GM12878 (cell line): ENCODE results near the gene PRRG4. TPM values are rescaled to one million over a fixed set of nuclear protein-coding genes. Genes with fewer than 3 reads are reported as not detected.
"Not testable (repeated sequence)": the region's sequence is repeated elsewhere in the genome, so short reads cannot be mapped to it uniquely, and the experiment has no call there.

Experiments
- ATAC-seq: fragments of 200-7000 bp; cut with Tn5 transposase; 3 replicates; pipeline ENCODE4 v1.9.1; 2020; ENCODE audit warnings: mild to moderate bottlenecking, moderate library complexity
- BruUV-seq: library from RNA; stranded (reverse); fragments of 400-500 nt; replicated peaks from 2 replicates; lab custom pipeline; 2021; lab: Mats Ljungman, UMichigan
- CTCF ChIA-PET: fragments of 300-600 bp; sonication (Branson Sonifier 250); formaldehyde crosslinking; extraction: SDS; loops from one replicate; lab custom pipeline; 2021; ENCODE audit warnings: inconsistent platforms; lab: Yijun Ruan, JAX
- POLR2A ChIA-PET: fragments of 350-600 bp; formaldehyde crosslinking; extraction: SDS; loops from one replicate; lab custom pipeline; 2021; ENCODE audit warnings: inconsistent platforms; lab: Charles Lee
- RAD21 ChIA-PET: fragments of 300-600 bp; sonication (Branson Sonifier 250); formaldehyde crosslinking; loops from one replicate; lab custom pipeline; 2023; ENCODE audit warnings: antibody characterized with exemption; ENCODE audit not compliant: unreplicated experiment; lab: Charles Lee
- SMC1A ChIA-PET: fragments of 300-600 bp; sonication (Branson Sonifier 250); formaldehyde crosslinking; loops from one replicate; lab custom pipeline; 2023; ENCODE audit not compliant: unreplicated experiment, uncharacterized antibody; lab: Charles Lee
- DNase-seq: peaks from one replicate; pipeline ENCODE4 v3.0.0-alpha.2; 2011; ENCODE audit warnings: low read depth, low spot score
- FAIRE-seq: peaks from 3 replicates; lab custom pipeline; 2011; peaks lifted over from hg19 to GRCh38; lab: Jason Lieb, UNC
- H2AFZ ChIP-seq: 2 replicates; pipeline ENCODE4 v1.6.0; 2011; ENCODE audit warnings: low read depth, low read length, control low read depth; ENCODE audit not compliant: control insufficient read depth
- H3K27ac ChIP-seq: 2 replicates; pipeline ENCODE4 v1.5.1; 2011; ENCODE audit warnings: control low read depth; ENCODE audit not compliant: control insufficient read depth, insufficient read depth
- H3K27me3 ChIP-seq, 2 experiments: replicated peaks in 1 of 2; 2 replicates each; pipeline versions ENCODE4 v1.6.0 to v1.6.1; 2011; ENCODE audit warnings: low read length in 1 of 2; ENCODE audit not compliant: control insufficient read depth in 2 of 2, insufficient read depth in 2 of 2
- H3K36me3 ChIP-seq, 2 experiments: 2 replicates each; pipeline ENCODE4 v1.5.1; 2011; ENCODE audit warnings: low read length in 1 of 2; ENCODE audit not compliant: control insufficient read depth in 2 of 2, insufficient read depth in 2 of 2
- H3K4me1 ChIP-seq: 2 replicates; pipeline ENCODE4 v1.6.1; 2011; ENCODE audit warnings: mild to moderate bottlenecking, low read length, moderate library complexity, mixed read lengths; ENCODE audit not compliant: control insufficient read depth, insufficient read depth
- H3K4me2 ChIP-seq: 2 replicates; pipeline ENCODE4 v1.6.0; 2011; ENCODE audit warnings: control low read depth; ENCODE audit not compliant: control insufficient read depth, insufficient read depth
- H3K4me3 ChIP-seq: fragments of 200-600 bp; sonication (generic); 2 replicates; pipeline ENCODE4 v1.5.1; 2016
- H3K79me2 ChIP-seq: 2 replicates; pipeline ENCODE4 v1.6.0; 2011; ENCODE audit warnings: low read length; ENCODE audit not compliant: control insufficient read depth, insufficient read depth
- H3K9ac ChIP-seq: 2 replicates; pipeline ENCODE4 v1.8.0; 2011; ENCODE audit warnings: low read length, control low read depth, mixed read lengths; ENCODE audit not compliant: control insufficient read depth, insufficient read depth
- H3K9me3 ChIP-seq: replicated peaks from 3 replicates; pipeline ENCODE4 v1.5.1; 2011; ENCODE audit warnings: mild to moderate bottlenecking, low read length; ENCODE audit not compliant: control insufficient read depth, insufficient read depth
- H4K20me1 ChIP-seq: 2 replicates; pipeline ENCODE4 v1.6.0; 2011; ENCODE audit not compliant: control insufficient read depth, insufficient read depth
- LARP7 ChIP-seq: fragments of 450-650 bp; IDR thresholded peaks from 2 replicates; pipeline ENCODE4 v1.6.1; 2017; ENCODE audit warnings: mild to moderate bottlenecking
- MYB ChIP-seq: fragments of 150-350 bp; IDR thresholded peaks from 2 replicates; pipeline ENCODE4 v1.6.1; 2014; ENCODE audit warnings: mild to moderate bottlenecking, low read depth, low read length, borderline replicate concordance
- NFYB ChIP-seq: IDR thresholded peaks from 2 replicates; pipeline ENCODE4 v1.6.1; 2011; ENCODE audit warnings: low read depth, mild to moderate bottlenecking, low read length, improper control_type of control experiment, moderate library complexity; ENCODE audit not compliant: insufficient read depth
- NR2C2 ChIP-seq: IDR thresholded peaks from 2 replicates; pipeline ENCODE4 v1.6.1; 2011; ENCODE audit warnings: borderline replicate concordance, low read depth; ENCODE audit not compliant: control insufficient read depth, insufficient read length
- STAT3 ChIP-seq: IDR thresholded peaks from 2 replicates; pipeline ENCODE4 v1.6.1; 2011; ENCODE audit warnings: low read depth, low read length, improper control_type of control experiment
- WGBS: methylation state at CpG from one replicate; pipeline ENCODE4 v1.1.6; 2016; ENCODE audit warnings: low lambda C conversion rate; ENCODE audit not compliant: insufficient replicate concordance, insufficient coverage; ENCODE audit errors: missing lambda C conversion rate; 5-methylcytosine and 5-hydroxymethylcytosine counted together
- in situ Hi-C: fragments of 300-500 bp; cut with MboI; formaldehyde crosslinking; loops from 9 replicates; pipeline ENCODE4 v1.14.3; 2018; ENCODE audit warnings: mixed read lengths
- intact Hi-C: fragments of 100-400 bp; cut with micrococcal nuclease; formaldehyde crosslinking; loops from one replicate; pipeline ENCODE4 v1.14.2; 2022; ENCODE audit not compliant: unreplicated experiment
- polyA plus RNA-seq, 11 experiments: library from polyadenylated mRNA; depleted of rRNA in 4 of 11; unstranded in 6 of 11; stranded (reverse) in 5 of 11; fragments of >200 nt; fragmentation: Nextera tagmentation in 4 of 11; fragmentation: Illumina TruSeq in 1 of 11; extraction: Ambion mirVana in 4 of 11; extraction: Trizol in 1 of 11; gene quantifications; 1 replicate in 1 of 11; 2 replicates in 10 of 11; pipeline versions ENCODE4 v1.2.1 to v1.2.3, GENCODE V29; 2011 to 2016; ENCODE audit warnings: inconsistent platforms in 2 of 11, missing spikeins in 2 of 11, low read depth in 1 of 11
- total RNA-seq, 4 experiments: library from RNA; depleted of rRNA in 3 of 4; stranded (reverse); fragments of >200 nt in 3 of 4; fragmentation: Illumina TruSeq in 1 of 4; extraction: Trizol in 1 of 4; gene quantifications; 2 replicates each; pipeline versions ENCODE4 v1.2.1 to v1.2.3, GENCODE V29; 2013 to 2021

PRRG4 gene
- total and polyA plus RNA-seq, 10 of the 15 experiments (the other 5 are each of a cell fraction or from before 2014, with no cell fraction given), result 0.55 to 4.9 (median 1.9) TPM

DNA sequence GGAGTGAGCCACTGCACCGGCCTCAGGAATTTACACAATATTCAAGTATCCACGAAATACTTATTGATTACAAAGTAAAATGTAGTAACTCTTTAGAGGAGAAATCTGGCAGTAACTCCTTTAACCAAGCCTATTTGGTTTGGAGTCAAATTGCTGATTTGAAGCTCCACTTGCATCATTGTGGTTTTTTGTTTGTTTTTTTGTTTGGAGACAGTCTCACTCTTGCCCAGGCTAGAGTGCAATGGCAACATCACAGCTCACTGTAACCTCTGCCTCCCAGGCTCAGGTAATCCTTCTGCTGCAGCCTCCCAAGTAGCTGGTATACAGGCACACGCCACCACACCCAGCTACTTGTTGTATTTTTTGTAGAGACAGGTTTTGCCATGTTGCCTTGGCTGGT is 56.5 kb downstream of the PRRG4 start:
- RAD21 ChIA-PET, result interaction anchor here (0.7 to 1.7 kb wide), 3 partner anchors 55 to 179 kb away, joined by 4 to 11 read pairs (median 6); no protein-coding TSS in a partner anchor
- no TSS peak for BruUV-seq
- Histone ChIP-seq H3K4me2 (no peak overlapping the region), H3K27ac (no peak overlapping the region), H3K4me3 (no peak overlapping the region), H3K9me3 (no peaks in the 10 kb centered on the region), H3K4me1 (no peaks in the 10 kb centered on the region), H4K20me1 (no peaks in the 10 kb centered on the region), H2AFZ (no peak overlapping the region), H3K36me3 (no peaks in the 10 kb centered on the region), H3K27me3 (no peaks in the 10 kb centered on the region), H3K79me2 (no peaks in the 10 kb centered on the region), H3K9ac (no peak overlapping the region)
- intact Hi-C loops (loop anchor here (5.0 kb wide), 1 partner anchor 176 kb away; no protein-coding TSS in a partner anchor), in situ Hi-C loops (no loop called here)
- no peak for TF ChIP-seq LARP7
- no peak for TF ChIP-seq MYB
- TF ChIP-seq NR2C2, result no peak
- TF ChIP-seq STAT3, result no peak
- SMC1A ChIA-PET, result interaction anchor here (0.6 to 4.9 kb wide), 9 partner anchors 8 to 270 kb away, joined by 3 to 21 read pairs (median 3); no protein-coding TSS in a partner anchor
- 45% methylated on average over 3 of the region's 3 CpGs for WGBS
- DNase-seq (no peak), ATAC-seq (no peak), FAIRE-seq (no peak)
- CTCF ChIA-PET, result interaction anchor here (1.1 to 4.6 kb wide), 6 partner anchors 10 to 179 kb away, joined by 3 to 34 read pairs (median 4); no protein-coding TSS in a partner anchor
- POLR2A ChIA-PET, result interaction anchor here (0.9 kb wide), 1 partner anchor 10 kb away, joined by 3 read pairs; no protein-coding TSS in a partner anchor

DNA sequence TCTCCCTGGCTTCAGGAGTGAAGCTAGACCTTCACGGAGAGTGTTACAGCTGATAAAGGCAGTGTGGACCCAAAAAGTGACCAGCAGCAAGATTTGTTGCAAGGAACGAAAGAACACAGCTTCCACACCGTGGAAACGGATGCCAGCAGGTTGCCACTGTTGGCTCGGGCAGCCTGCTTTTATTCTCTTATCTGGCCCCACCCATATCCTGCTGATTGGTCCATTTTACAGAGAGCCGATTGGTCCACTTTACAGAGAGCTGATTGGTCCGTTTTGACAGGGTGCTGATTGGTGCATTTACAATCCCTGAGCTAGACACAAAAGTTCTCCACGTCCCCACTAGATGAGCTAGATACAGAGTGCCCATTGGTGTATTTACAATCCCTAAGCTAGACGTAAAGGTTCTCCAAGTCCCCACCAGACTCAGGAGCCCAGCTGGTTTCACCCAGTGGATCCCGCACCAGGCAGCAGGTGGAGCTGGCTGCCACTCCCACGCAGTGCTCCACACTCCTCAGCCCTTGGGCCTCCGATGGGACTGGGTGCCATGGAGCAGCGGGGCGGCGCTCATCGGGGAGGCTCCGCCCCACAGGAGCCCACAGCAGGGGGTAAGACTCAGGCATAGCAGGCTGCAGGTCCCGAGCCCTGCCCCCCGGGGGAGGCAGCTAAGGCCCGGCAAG is 58.1 kb downstream of the PRRG4 start:
- RAD21 ChIA-PET, result not testable (repeated sequence)

DNA sequence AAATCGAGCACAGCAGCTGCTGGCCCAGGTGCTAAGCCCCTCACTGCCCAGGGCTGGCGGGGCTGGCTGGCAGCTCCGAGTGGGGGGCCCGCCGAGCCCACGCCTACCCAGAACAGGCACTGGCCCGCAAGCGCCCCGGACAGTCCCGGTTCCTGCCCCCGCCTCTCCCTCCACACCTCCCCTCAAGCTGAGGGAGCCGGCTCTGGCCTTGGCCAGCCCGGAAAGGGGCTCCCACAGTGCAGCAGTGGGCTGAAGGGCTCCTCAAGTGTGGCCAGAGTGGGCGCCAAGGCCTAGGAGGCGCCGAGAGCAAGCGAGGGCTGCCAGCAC is 58.6 kb downstream of the PRRG4 start:
- H3K4me3 ChIP-seq, in situ Hi-C loops, H3K9me3 ChIP-seq, H2AFZ ChIP-seq, H3K9ac ChIP-seq, H3K4me1 ChIP-seq, H3K27me3 ChIP-seq, H4K20me1 ChIP-seq, RAD21 ChIA-PET, ATAC-seq, H3K4me2 ChIP-seq, H3K36me3 ChIP-seq, DNase-seq, H3K79me2 ChIP-seq, BruUV-seq, H3K27ac ChIP-seq, POLR2A ChIA-PET, FAIRE-seq: not testable (repeated sequence)
- ChIA-PET CTCF (interaction anchor here (2.4 to 4.6 kb wide), 2 partner anchors 79 to 177 kb away, joined by 9 to 34 read pairs; no protein-coding TSS in a partner anchor), SMC1A (interaction anchor here (0.6 kb wide), 1 partner anchor 36 kb away, joined by 3 read pairs; no protein-coding TSS in a partner anchor)
- 97% methylated on average over 16 of the region's 17 CpGs for WGBS
- intact Hi-C loops, result loop anchor here (5.0 kb wide), 1 partner anchor 174 kb away; no protein-coding TSS in a partner anchor

More for the DNA sequence above, 58.1 kb downstream of the PRRG4 start:
- H3K27ac ChIP-seq, H3K4me2 ChIP-seq, BruUV-seq, H3K4me1 ChIP-seq, H4K20me1 ChIP-seq, H3K36me3 ChIP-seq, DNase-seq, H3K27me3 ChIP-seq, H3K79me2 ChIP-seq, POLR2A ChIA-PET, ATAC-seq, H2AFZ ChIP-seq, in situ Hi-C loops, H3K9me3 ChIP-seq, FAIRE-seq, H3K4me3 ChIP-seq, H3K9ac ChIP-seq: not testable (repeated sequence)
- TF ChIP-seq NFYB, result peak; percentile 61
- WGBS, result 85% methylated on average over 20 of the region's 20 CpGs
- SMC1A ChIA-PET, result interaction anchor here (0.6 to 4.9 kb wide), 3 partner anchors 35 to 177 kb away, joined by 3 to 21 read pairs (median 3); no protein-coding TSS in a partner anchor
- CTCF ChIA-PET, result interaction anchor here (0.8 to 4.6 kb wide), 3 partner anchors 78 to 204 kb away, joined by 3 to 34 read pairs (median 9); no protein-coding TSS in a partner anchor
- intact Hi-C loops, result loop anchor here (5.0 kb wide), 1 partner anchor 174 kb away; no protein-coding TSS in a partner anchor
